HCT116 (cell line): Measurements from ENCODE around the gene PAK1.

Source experiments
- EZH2 ChIP-seq: fragments of 200-600 bp; sonication (generic); IDR thresholded peaks from 2 replicates; pipeline ENCODE4 v1.6.1; 2017; ENCODE audit warnings: antibody characterized with exemption, mixed run types
- JUND ChIP-seq: IDR thresholded peaks from 2 replicates; pipeline ENCODE4 v1.6.1; 2012
- POLR2AphosphoS5 ChIP-seq: IDR thresholded peaks from 2 replicates; pipeline ENCODE4 v1.6.1; 2011; ENCODE audit warnings: mild to moderate bottlenecking, low read depth, low read length, moderate library complexity
- YY1 ChIP-seq: IDR thresholded peaks from 2 replicates; pipeline ENCODE4 v1.6.1; 2011; ENCODE audit warnings: low read length, low read depth, moderate library complexity, mild to moderate bottlenecking; ENCODE audit not compliant: insufficient replicate concordance; ENCODE audit errors: extremely low read depth
- TF ChIP-seq, protein P1 (sequence below), 3 experiments: fragments of 200-600 bp in 1 of 3; sonication (generic) in 1 of 3; IDR thresholded peaks in 2 of 3; conservative IDR thresholded peaks in 1 of 3; 2 replicates each; pipeline ENCODE4 v1.5.1; 2012 to 2017; ENCODE audit warnings: low read depth in 2 of 3, low read length in 2 of 3, antibody characterized with exemption in 1 of 3, borderline replicate concordance in 1 of 3, control low read depth in 1 of 3, mild to moderate bottlenecking in 1 of 3, mixed read lengths in 1 of 3, mixed run types in 1 of 3, moderate library complexity in 1 of 3; ENCODE audit not compliant: insufficient read depth in 1 of 3

GRCh38 chr11:77505956-77506355 lies 32.1 kb upstream of the PAK1 start:
- TF ChIP-seq, protein P1, sequence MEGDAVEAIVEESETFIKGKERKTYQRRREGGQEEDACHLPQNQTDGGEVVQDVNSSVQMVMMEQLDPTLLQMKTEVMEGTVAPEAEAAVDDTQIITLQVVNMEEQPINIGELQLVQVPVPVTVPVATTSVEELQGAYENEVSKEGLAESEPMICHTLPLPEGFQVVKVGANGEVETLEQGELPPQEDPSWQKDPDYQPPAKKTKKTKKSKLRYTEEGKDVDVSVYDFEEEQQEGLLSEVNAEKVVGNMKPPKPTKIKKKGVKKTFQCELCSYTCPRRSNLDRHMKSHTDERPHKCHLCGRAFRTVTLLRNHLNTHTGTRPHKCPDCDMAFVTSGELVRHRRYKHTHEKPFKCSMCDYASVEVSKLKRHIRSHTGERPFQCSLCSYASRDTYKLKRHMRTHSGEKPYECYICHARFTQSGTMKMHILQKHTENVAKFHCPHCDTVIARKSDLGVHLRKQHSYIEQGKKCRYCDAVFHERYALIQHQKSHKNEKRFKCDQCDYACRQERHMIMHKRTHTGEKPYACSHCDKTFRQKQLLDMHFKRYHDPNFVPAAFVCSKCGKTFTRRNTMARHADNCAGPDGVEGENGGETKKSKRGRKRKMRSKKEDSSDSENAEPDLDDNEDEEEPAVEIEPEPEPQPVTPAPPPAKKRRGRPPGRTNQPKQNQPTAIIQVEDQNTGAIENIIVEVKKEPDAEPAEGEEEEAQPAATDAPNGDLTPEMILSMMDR (IDR thresholded peaks at IDR 0.05 in 2 of 3, conservative IDR thresholded peaks at IDR 0.05 in 1 of 3; ENCODE audit: borderline replicate concordance in 1 of 3, insufficient read depth in 1 of 3, low read depth in 2 of 3, low read length in 2 of 3), result no peak
- TF ChIP-seq POLR2AphosphoS5 (no peak), JUND (no peak), YY1 (no peak), EZH2 (no peak)
